ENCODE results near the gene SPOCK1.

The SPOCK1 gene

GRCh38 chr5:137344021-137344420 lies 155.1 kb downstream of the SPOCK1 start:
- H3K4me3 ChIP-seq = no peak overlapping the region
- H3K27ac ChIP-seq = no peak overlapping the region

- no peak overlapping the region for H3K4me3 ChIP-seq
- H3K27ac ChIP-seq = no peak overlapping the region
Observed at GRCh38 chr5:137342764-137343163, 156.4 kb downstream of the SPOCK1 start.

GRCh38 chr5:137341831-137342230 lies 157.3 kb downstream of the SPOCK1 start:
- Histone ChIP-seq H3K4me3 (no peak overlapping the region), H3K27ac (no peak overlapping the region)

- Histone ChIP-seq H3K27ac (no peak overlapping the region), H3K4me3 (no peak overlapping the region)
Observed at GRCh38 chr5:137340881-137341280, 158.2 kb downstream of the SPOCK1 start.

- no peak overlapping the region for H3K4me3 ChIP-seq
- H3K27ac ChIP-seq = no peak overlapping the region
Observed at GRCh38 chr5:137336565-137337120, 162.5 kb downstream of the SPOCK1 start.

GRCh38 chr5:137336161-137336560 lies 163.0 kb downstream of the SPOCK1 start:
- no peak overlapping the region for H3K27ac ChIP-seq
- H3K4me3 ChIP-seq = no peak overlapping the region

- no peak overlapping the region for H3K4me3 ChIP-seq
- no peak overlapping the region for H3K27ac ChIP-seq
Observed at GRCh38 chr5:137335493-137335892, 163.6 kb downstream of the SPOCK1 start.

GRCh38 chr5:137333928-137334327 lies 165.2 kb downstream of the SPOCK1 start:
- Histone ChIP-seq H3K27ac (no peak overlapping the region), H3K4me3 (no peak overlapping the region)

- H3K27ac ChIP-seq = no peak overlapping the region
- H3K4me3 ChIP-seq = no peak overlapping the region
Observed at GRCh38 chr5:137333475-137333874, 165.7 kb downstream of the SPOCK1 start.

GRCh38 chr5:137332296-137332695 lies 166.8 kb downstream of the SPOCK1 start:
- Histone ChIP-seq H3K4me3 (no peak overlapping the region), H3K27ac (no peak overlapping the region)

GRCh38 chr5:137329586-137330296 lies 169.4 kb downstream of the SPOCK1 start:
- no peak overlapping the region for H3K27ac ChIP-seq
- no peak overlapping the region for H3K4me3 ChIP-seq

GRCh38 chr5:137328991-137329390 lies 170.1 kb downstream of the SPOCK1 start:
- Histone ChIP-seq H3K27ac (no peak overlapping the region), H3K4me3 (no peak overlapping the region)

- no peak overlapping the region for H3K4me3 ChIP-seq
Observed at GRCh38 chr5:137328463-137328862, 170.7 kb downstream of the SPOCK1 start.

GRCh38 chr5:137325721-137326120 lies 173.4 kb downstream of the SPOCK1 start:
- H3K4me3 ChIP-seq = no peak overlapping the region

More at GRCh38 chr5:137328463-137328862, 170.7 kb downstream of the SPOCK1 start:
- no peak overlapping the region for H3K27ac ChIP-seq

GRCh38 chr5:137320056-137321045 lies 178.8 kb downstream of the SPOCK1 start:
- H3K27ac ChIP-seq = no peak overlapping the region

More at GRCh38 chr5:137325721-137326120, 173.4 kb downstream of the SPOCK1 start:
- H3K27ac ChIP-seq = no peak overlapping the region

GRCh38 chr5:137318027-137318426 lies 181.1 kb downstream of the SPOCK1 start:
- Histone ChIP-seq H3K4me3 (no peak overlapping the region), H3K27ac (no peak overlapping the region)

More at GRCh38 chr5:137320056-137321045, 178.8 kb downstream of the SPOCK1 start:
- no peak overlapping the region for H3K4me3 ChIP-seq

- Histone ChIP-seq H3K4me3 (no peak overlapping the region), H3K27ac (no peak overlapping the region)
Observed at GRCh38 chr5:137316346-137316736, 182.8 kb downstream of the SPOCK1 start.

- H3K4me3 ChIP-seq = no peak overlapping the region
- H3K27ac ChIP-seq = no peak overlapping the region
Observed at GRCh38 chr5:137315534-137316345, 183.4 kb downstream of the SPOCK1 start.

- H3K27ac ChIP-seq = no peak overlapping the region
- no peak overlapping the region for H3K4me3 ChIP-seq
Observed at GRCh38 chr5:137315109-137315508, 184.0 kb downstream of the SPOCK1 start.
